Measurements from ENCODE around the gene HEBP2.
A peak's percentile ranks its signal among the peaks of the same experiment; 100 is the strongest.
"Not testable (repeated sequence)": the region's sequence is repeated elsewhere in the genome, so short reads cannot be mapped to it uniquely, and the experiment has no call there.

Gene HEBP2

GRCh38 chr6:138403801-138404665 is at the start of gene HEBP2:
Gene HEBP2 (plus strand): TSS chr6:138404223. CDS start chr6:138404496, 273 bp downstream.
- TF ChIP-seq, protein P1, sequence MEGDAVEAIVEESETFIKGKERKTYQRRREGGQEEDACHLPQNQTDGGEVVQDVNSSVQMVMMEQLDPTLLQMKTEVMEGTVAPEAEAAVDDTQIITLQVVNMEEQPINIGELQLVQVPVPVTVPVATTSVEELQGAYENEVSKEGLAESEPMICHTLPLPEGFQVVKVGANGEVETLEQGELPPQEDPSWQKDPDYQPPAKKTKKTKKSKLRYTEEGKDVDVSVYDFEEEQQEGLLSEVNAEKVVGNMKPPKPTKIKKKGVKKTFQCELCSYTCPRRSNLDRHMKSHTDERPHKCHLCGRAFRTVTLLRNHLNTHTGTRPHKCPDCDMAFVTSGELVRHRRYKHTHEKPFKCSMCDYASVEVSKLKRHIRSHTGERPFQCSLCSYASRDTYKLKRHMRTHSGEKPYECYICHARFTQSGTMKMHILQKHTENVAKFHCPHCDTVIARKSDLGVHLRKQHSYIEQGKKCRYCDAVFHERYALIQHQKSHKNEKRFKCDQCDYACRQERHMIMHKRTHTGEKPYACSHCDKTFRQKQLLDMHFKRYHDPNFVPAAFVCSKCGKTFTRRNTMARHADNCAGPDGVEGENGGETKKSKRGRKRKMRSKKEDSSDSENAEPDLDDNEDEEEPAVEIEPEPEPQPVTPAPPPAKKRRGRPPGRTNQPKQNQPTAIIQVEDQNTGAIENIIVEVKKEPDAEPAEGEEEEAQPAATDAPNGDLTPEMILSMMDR (IDR thresholded peaks at IDR 0.05; ENCODE audit: low read depth, low read length) = peak; percentile 25
- DNase-seq (ENCODE audit: low read depth in 2 of 2) = peak; percentile 82 to 84
- H3K4me3 ChIP-seq (replicated peaks in 1 of 2; ENCODE audit: low read depth in 2 of 2, low read length in 2 of 2) = peak within 1 kb of the TSS; percentile 59 to 78

- H3K4me3 ChIP-seq (replicated peaks in 1 of 2; ENCODE audit: low read depth in 2 of 2, low read length in 2 of 2) = no peak overlapping the region
- TF ChIP-seq, protein P1 (IDR thresholded peaks at IDR 0.05; ENCODE audit: low read depth, low read length) = no peak
- no peak for DNase-seq (ENCODE audit: low read depth in 2 of 2)
Observed at GRCh38 chr6:138357928-138358327, 46.1 kb upstream of the HEBP2 start.

- not testable (repeated sequence) for DNase-seq (ENCODE audit: low read depth in 2 of 2); H3K4me3 ChIP-seq (replicated peaks in 1 of 2; ENCODE audit: low read depth in 2 of 2, low read length in 2 of 2)
Observed at GRCh38 chr6:138368684-138369083, 35.3 kb upstream of the HEBP2 start.

- H3K4me3 ChIP-seq (replicated peaks in 1 of 2; ENCODE audit: low read depth in 2 of 2, low read length in 2 of 2) = no peak overlapping the region
- TF ChIP-seq, protein P1 (IDR thresholded peaks at IDR 0.05; ENCODE audit: low read depth, low read length) = no peak
- no peak for DNase-seq (ENCODE audit: low read depth in 2 of 2)
Observed at GRCh38 chr6:138370631-138371451, 33.2 kb upstream of the HEBP2 start.

- H3K4me3 ChIP-seq (replicated peaks in 1 of 2; ENCODE audit: low read depth in 2 of 2, low read length in 2 of 2) = no peak overlapping the region
- TF ChIP-seq, protein P1 (IDR thresholded peaks at IDR 0.05; ENCODE audit: low read depth, low read length) = no peak
- no peak for DNase-seq (ENCODE audit: low read depth in 2 of 2)
Observed at GRCh38 chr6:138371452-138371711, 32.6 kb upstream of the HEBP2 start.

GRCh38 chr6:138371720-138372119 is 32.3 kb upstream of the HEBP2 start:
- DNase-seq (ENCODE audit: low read depth in 2 of 2) = peak; percentile 22 to 43
- H3K4me3 ChIP-seq (replicated peaks in 1 of 2; ENCODE audit: low read depth in 2 of 2, low read length in 2 of 2) = no peak overlapping the region
- TF ChIP-seq, protein P1 (IDR thresholded peaks at IDR 0.05; ENCODE audit: low read depth, low read length) = no peak
